Stimulated activated CD4-positive, alpha-beta T cell treated with anti-CD3 and anti-CD28 coated beads, Interleukin-1b, Interleukin-23, amount 100 ng/mL, for 1 hour (primary cell): ENCODE measurements around the gene EVX2.

Experiments used
- DNase-seq, 2 donors: peaks; one replicate each; pipeline ENCODE4 v3.0.0-alpha.2; 2020; ENCODE audit warnings: low read depth in 2 of 2

EVX2 gene

GRCh38 chr2:176122052-176122682 is 38.4 kb upstream of the EVX2 start:
- DNase-seq = no peak

- no peak for DNase-seq
Observed at GRCh38 chr2:176121190-176122051, 37.7 kb upstream of the EVX2 start.

GRCh38 chr2:176120364-176121189 is 36.8 kb upstream of the EVX2 start:
- no peak for DNase-seq

GRCh38 chr2:176118601-176119339 is 35.0 kb upstream of the EVX2 start:
- DNase-seq = no peak

GRCh38 chr2:176117823-176118371 is 34.1 kb upstream of the EVX2 start:
- DNase-seq = no peak

GRCh38 chr2:176117162-176117822 is 33.5 kb upstream of the EVX2 start:
- no peak for DNase-seq

GRCh38 chr2:176115883-176116813 is 32.4 kb upstream of the EVX2 start, which contains the start of gene HOXD10:
TSS of gene HOXD10 (plus strand) at chr2:176116778. CDS start at chr2:176116834, 56 bp downstream.
- DNase-seq = no peak

GRCh38 chr2:176114930-176115625 is 31.3 kb upstream of the EVX2 start:
- no peak for DNase-seq

GRCh38 chr2:176114120-176114929 is 30.6 kb upstream of the EVX2 start:
- no peak for DNase-seq

- DNase-seq = no peak
Observed at GRCh38 chr2:176112375-176113302, 28.9 kb upstream of the EVX2 start.

GRCh38 chr2:176111846-176112374 is 28.1 kb upstream of the EVX2 start:
- DNase-seq = no peak

- no peak for DNase-seq
Observed at GRCh38 chr2:176111309-176111663, 27.5 kb upstream of the EVX2 start.

GRCh38 chr2:176110415-176111308 is 26.9 kb upstream of the EVX2 start:
- no peak for DNase-seq

GRCh38 chr2:176109946-176110345 is 26.2 kb upstream of the EVX2 start:
- no peak for DNase-seq

- DNase-seq = no peak
Observed at GRCh38 chr2:176109192-176109901, 25.6 kb upstream of the EVX2 start.
